Stimulated activated naive CD8-positive, alpha-beta T cell treated with anti-CD3 and anti-CD28 coated beads, Interleukin-15, Interleukin-2, amounts not matched to agents 100 ng/mL and 50 ng/mL, for 24 hours (primary cell): ENCODE data around the gene GPRIN3.

ENCODE experiments used
- H3K27ac Mint-ChIP-seq: one replicate; pipeline ENCODE4 v1.8.0; 2021; ENCODE audit warnings: mild to moderate bottlenecking, mixed read lengths
- H3K27me3 Mint-ChIP-seq: one replicate; pipeline ENCODE4 v1.8.0; 2021; ENCODE audit warnings: mixed read lengths
- H3K36me3 Mint-ChIP-seq: one replicate; pipeline ENCODE4 v1.8.0; 2021; ENCODE audit warnings: low read depth, mixed read lengths
- H3K4me1 Mint-ChIP-seq: one replicate; pipeline ENCODE4 v1.8.0; 2021; ENCODE audit warnings: low read depth, mixed read lengths
- H3K4me3 Mint-ChIP-seq: one replicate; pipeline ENCODE4 v1.8.0; 2021; ENCODE audit warnings: mild to moderate bottlenecking, mixed read lengths
- H3K9me3 Mint-ChIP-seq: one replicate; pipeline ENCODE4 v1.8.0; 2021; ENCODE audit warnings: mixed read lengths

The GPRIN3 gene

GRCh38 chr4:89303814-89304388, 3.7 kb downstream of the GPRIN3 start:
- H3K36me3 Mint-ChIP-seq: no peaks in the 10 kb centered on the region
- peaks cover 81% of the 10 kb centered on the region for H3K4me1 Mint-ChIP-seq
- H3K27me3 Mint-ChIP-seq: no peaks in the 10 kb centered on the region
- H3K4me3 Mint-ChIP-seq: peak overlapping the region; percentile 46
- H3K9me3 Mint-ChIP-seq: no peaks in the 10 kb centered on the region
- peak overlapping the region; percentile 53 for H3K27ac Mint-ChIP-seq

- no peaks in the 10 kb centered on the region for H3K9me3 Mint-ChIP-seq
These were observed 4.4 kb downstream of the GPRIN3 start for GRCh38 chr4:89303177-89303576.

GRCh38 chr4:89301902-89302301, 5.7 kb downstream of the GPRIN3 start:
- Mint-ChIP-seq H3K4me1 (peaks cover 85% of the 10 kb centered on the region), H3K27me3 (no peaks in the 10 kb centered on the region), H3K36me3 (no peaks in the 10 kb centered on the region), H3K9me3 (no peaks in the 10 kb centered on the region), H3K27ac (peak overlapping the region; percentile 47), H3K4me3 (peak overlapping the region; percentile 25)

More at GRCh38 chr4:89303177-89303576, 4.4 kb downstream of the GPRIN3 start:
- Mint-ChIP-seq H3K27ac (peak overlapping the region; percentile 72), H3K27me3 (no peaks in the 10 kb centered on the region), H3K4me3 (peak overlapping the region; percentile 60), H3K36me3 (no peaks in the 10 kb centered on the region), H3K4me1 (peaks cover 84% of the 10 kb centered on the region)

- no peaks in the 10 kb centered on the region for H3K36me3 Mint-ChIP-seq
- peak overlapping the region; percentile 5 for H3K4me3 Mint-ChIP-seq
- no peaks in the 10 kb centered on the region for H3K9me3 Mint-ChIP-seq
- H3K27me3 Mint-ChIP-seq: no peaks in the 10 kb centered on the region
- H3K27ac Mint-ChIP-seq: peak overlapping the region; percentile 45
- peaks cover 85% of the 10 kb centered on the region for H3K4me1 Mint-ChIP-seq
These were observed 6.6 kb downstream of the GPRIN3 start for GRCh38 chr4:89301003-89301402.

- H3K27me3 Mint-ChIP-seq: no peaks in the 10 kb centered on the region
- no peaks in the 10 kb centered on the region for H3K9me3 Mint-ChIP-seq
- H3K36me3 Mint-ChIP-seq: no peaks in the 10 kb centered on the region
- peaks cover 83% of the 10 kb centered on the region for H3K4me1 Mint-ChIP-seq
- peak overlapping the region; percentile 47 for H3K27ac Mint-ChIP-seq
- H3K4me3 Mint-ChIP-seq: peak overlapping the region; percentile 51
These were observed 7.1 kb downstream of the GPRIN3 start for GRCh38 chr4:89300499-89300898.

GRCh38 chr4:89300060-89300459, 7.5 kb downstream of the GPRIN3 start:
- Mint-ChIP-seq H3K4me3 (peak overlapping the region; percentile 51), H3K4me1 (peaks cover 83% of the 10 kb centered on the region), H3K27ac (peak overlapping the region; percentile 47), H3K27me3 (no peaks in the 10 kb centered on the region), H3K9me3 (no peaks in the 10 kb centered on the region), H3K36me3 (no peaks in the 10 kb centered on the region)

GRCh38 chr4:89299153-89299791, 8.3 kb downstream of the GPRIN3 start:
- Mint-ChIP-seq H3K27me3 (no peaks in the 10 kb centered on the region), H3K4me3 (peak overlapping the region; percentile 92), H3K36me3 (no peaks in the 10 kb centered on the region), H3K4me1 (peaks cover 85% of the 10 kb centered on the region), H3K9me3 (no peaks in the 10 kb centered on the region), H3K27ac (peak overlapping the region; percentile 99)

- Mint-ChIP-seq H3K9me3 (no peaks in the 10 kb centered on the region), H3K27ac (peak overlapping the region; percentile 99), H3K4me1 (peaks cover 86% of the 10 kb centered on the region), H3K36me3 (no peaks in the 10 kb centered on the region), H3K4me3 (peak overlapping the region; percentile 92), H3K27me3 (no peaks in the 10 kb centered on the region)
These were observed 8.8 kb downstream of the GPRIN3 start for GRCh38 chr4:89298788-89299152.

- peaks cover 88% of the 10 kb centered on the region for H3K4me1 Mint-ChIP-seq
These were observed 9.4 kb downstream of the GPRIN3 start for GRCh38 chr4:89298155-89298554.

GRCh38 chr4:89296896-89297295, 10.7 kb downstream of the GPRIN3 start:
- Mint-ChIP-seq H3K36me3 (no peaks in the 10 kb centered on the region), H3K27ac (peak overlapping the region; percentile 89), H3K9me3 (no peaks in the 10 kb centered on the region), H3K27me3 (no peaks in the 10 kb centered on the region), H3K4me3 (peak overlapping the region; percentile 17), H3K4me1 (peaks cover 93% of the 10 kb centered on the region)

More at GRCh38 chr4:89298155-89298554, 9.4 kb downstream of the GPRIN3 start:
- H3K27me3 Mint-ChIP-seq: no peaks in the 10 kb centered on the region
- peak overlapping the region; percentile 98 for H3K27ac Mint-ChIP-seq
- peak overlapping the region; percentile 92 for H3K4me3 Mint-ChIP-seq
- no peaks in the 10 kb centered on the region for H3K9me3 Mint-ChIP-seq
- no peaks in the 10 kb centered on the region for H3K36me3 Mint-ChIP-seq

GRCh38 chr4:89296399-89296798, 11.2 kb downstream of the GPRIN3 start:
- no peaks in the 10 kb centered on the region for H3K27me3 Mint-ChIP-seq
- H3K4me3 Mint-ChIP-seq: peak overlapping the region; percentile 17
- H3K4me1 Mint-ChIP-seq: peaks cover 96% of the 10 kb centered on the region
- H3K9me3 Mint-ChIP-seq: no peaks in the 10 kb centered on the region
- peaks cover 1% of the 10 kb centered on the region for H3K36me3 Mint-ChIP-seq
- H3K27ac Mint-ChIP-seq: peak overlapping the region; percentile 89

- peaks cover 5% of the 10 kb centered on the region for H3K36me3 Mint-ChIP-seq
- peak overlapping the region; percentile 68 for H3K4me3 Mint-ChIP-seq
- H3K27ac Mint-ChIP-seq: peak overlapping the region; percentile 99
- peaks cover 96% of the 10 kb centered on the region for H3K4me1 Mint-ChIP-seq
- no peaks in the 10 kb centered on the region for H3K27me3 Mint-ChIP-seq
- no peaks in the 10 kb centered on the region for H3K9me3 Mint-ChIP-seq
These were observed 12.1 kb downstream of the GPRIN3 start for GRCh38 chr4:89295415-89295927.

GRCh38 chr4:89294573-89295269, 12.9 kb downstream of the GPRIN3 start:
- Mint-ChIP-seq H3K36me3 (peaks cover 5% of the 10 kb centered on the region), H3K9me3 (no peaks in the 10 kb centered on the region), H3K4me3 (peak overlapping the region; percentile 68), H3K4me1 (peaks cover 96% of the 10 kb centered on the region), H3K27me3 (no peaks in the 10 kb centered on the region), H3K27ac (peak overlapping the region; percentile 99)

- H3K27me3 Mint-ChIP-seq: no peaks in the 10 kb centered on the region
- no peaks in the 10 kb centered on the region for H3K9me3 Mint-ChIP-seq
- peaks cover 98% of the 10 kb centered on the region for H3K4me1 Mint-ChIP-seq
- H3K27ac Mint-ChIP-seq: peak overlapping the region; percentile 84
- peaks cover 5% of the 10 kb centered on the region for H3K36me3 Mint-ChIP-seq
- peak overlapping the region; percentile 68 for H3K4me3 Mint-ChIP-seq
These were observed 14.3 kb downstream of the GPRIN3 start for GRCh38 chr4:89293299-89293698.
